ENCODE data around the gene CAMK2D.

The CAMK2D gene

DNA sequence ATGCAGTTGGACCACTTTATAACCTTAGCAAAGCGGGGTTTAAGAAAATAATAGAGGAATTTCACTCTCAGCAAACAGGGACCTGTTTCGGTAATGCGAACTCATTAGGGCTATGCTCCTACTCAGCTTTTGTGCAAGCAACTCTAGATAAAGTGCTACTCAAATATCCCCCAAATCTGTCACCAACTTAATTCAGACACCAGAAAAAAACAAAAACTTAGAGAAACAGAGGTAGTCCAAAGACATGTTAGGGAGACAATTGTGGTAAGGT, 123.0 kb downstream of the CAMK2D start:
- no peak overlapping the region for H3K4me3 ChIP-seq (ENCODE audit: low read depth, low read length)
- H3K27ac ChIP-seq (ENCODE audit: low read depth, low read length) = no peak overlapping the region
- 0 out of 2 replicates have a peak, but pooled peaks cover 11% of the 10 kb centered on the region for H3K4me1 ChIP-seq (ENCODE audit: control insufficient read depth, insufficient read depth, low read length)

GRCh38 chr4:113637823-113638561, 123.5 kb downstream of the CAMK2D start:
- H3K27ac ChIP-seq (ENCODE audit: low read depth, low read length) = no peak overlapping the region
- H3K9ac ChIP-seq (ENCODE audit: low read depth, low read length) = no peak overlapping the region
- no peak overlapping the region for H3K4me3 ChIP-seq (ENCODE audit: low read depth, low read length)

More for the DNA sequence above, 123.0 kb downstream of the CAMK2D start:
- no peak overlapping the region for H3K9ac ChIP-seq (ENCODE audit: low read depth, low read length)
- no peaks in the 10 kb centered on the region for H3K36me3 ChIP-seq (ENCODE audit: control insufficient read depth, insufficient read depth, low read length)
- no peaks in the 10 kb centered on the region for H3K9me3 ChIP-seq (ENCODE audit: control insufficient read depth, insufficient read depth, low read length)
- H3K27me3 ChIP-seq (ENCODE audit: control insufficient read depth, insufficient read depth, low read length) = no peaks in the 10 kb centered on the region

GRCh38 chr4:113637363-113637762, 124.2 kb downstream of the CAMK2D start:
- Histone ChIP-seq H3K36me3 (ENCODE audit: control insufficient read depth, insufficient read depth, low read length) (no peaks in the 10 kb centered on the region), H3K27ac (ENCODE audit: low read depth, low read length) (no peak overlapping the region), H3K4me3 (ENCODE audit: low read depth, low read length) (no peak overlapping the region), H3K4me1 (ENCODE audit: control insufficient read depth, insufficient read depth, low read length) (0 out of 2 replicates have a peak, but pooled peaks cover 11% of the 10 kb centered on the region), H3K9me3 (ENCODE audit: control insufficient read depth, insufficient read depth, low read length) (no peaks in the 10 kb centered on the region), H3K9ac (ENCODE audit: low read depth, low read length) (no peak overlapping the region), H3K27me3 (ENCODE audit: control insufficient read depth, insufficient read depth, low read length) (no peaks in the 10 kb centered on the region)

More at GRCh38 chr4:113637823-113638561, 123.5 kb downstream of the CAMK2D start:
- Histone ChIP-seq H3K4me1 (ENCODE audit: control insufficient read depth, insufficient read depth, low read length) (0 out of 2 replicates have a peak, but pooled peaks cover 11% of the 10 kb centered on the region), H3K27me3 (ENCODE audit: control insufficient read depth, insufficient read depth, low read length) (no peaks in the 10 kb centered on the region), H3K9me3 (ENCODE audit: control insufficient read depth, insufficient read depth, low read length) (no peaks in the 10 kb centered on the region), H3K36me3 (ENCODE audit: control insufficient read depth, insufficient read depth, low read length) (no peaks in the 10 kb centered on the region)

GRCh38 chr4:113636877-113637276, 124.7 kb downstream of the CAMK2D start:
- H3K4me3 ChIP-seq (ENCODE audit: low read depth, low read length) = no peak overlapping the region
- no peaks in the 10 kb centered on the region for H3K27me3 ChIP-seq (ENCODE audit: control insufficient read depth, insufficient read depth, low read length)
- H3K36me3 ChIP-seq (ENCODE audit: control insufficient read depth, insufficient read depth, low read length) = no peaks in the 10 kb centered on the region
- no peaks in the 10 kb centered on the region for H3K9me3 ChIP-seq (ENCODE audit: control insufficient read depth, insufficient read depth, low read length)
- H3K9ac ChIP-seq (ENCODE audit: low read depth, low read length) = no peak overlapping the region
- 0 out of 2 replicates have a peak, but pooled peaks cover 11% of the 10 kb centered on the region for H3K4me1 ChIP-seq (ENCODE audit: control insufficient read depth, insufficient read depth, low read length)
- H3K27ac ChIP-seq (ENCODE audit: low read depth, low read length) = no peak overlapping the region

- Histone ChIP-seq H3K9ac (ENCODE audit: low read depth, low read length) (no peak overlapping the region), H3K4me3 (ENCODE audit: low read depth, low read length) (no peak overlapping the region), H3K9me3 (ENCODE audit: control insufficient read depth, insufficient read depth, low read length) (no peaks in the 10 kb centered on the region), H3K27me3 (ENCODE audit: control insufficient read depth, insufficient read depth, low read length) (no peaks in the 10 kb centered on the region), H3K4me1 (ENCODE audit: control insufficient read depth, insufficient read depth, low read length) (0 out of 2 replicates have a peak, but pooled peaks cover 11% of the 10 kb centered on the region), H3K27ac (ENCODE audit: low read depth, low read length) (no peak overlapping the region), H3K36me3 (ENCODE audit: control insufficient read depth, insufficient read depth, low read length) (no peaks in the 10 kb centered on the region)
Measured at GRCh38 chr4:113636438-113636818, 125.1 kb downstream of the CAMK2D start.

GRCh38 chr4:113635739-113636437, 125.7 kb downstream of the CAMK2D start:
- Histone ChIP-seq H3K9ac (ENCODE audit: low read depth, low read length) (no peak overlapping the region), H3K9me3 (ENCODE audit: control insufficient read depth, insufficient read depth, low read length) (no peaks in the 10 kb centered on the region), H3K27me3 (ENCODE audit: control insufficient read depth, insufficient read depth, low read length) (no peaks in the 10 kb centered on the region), H3K36me3 (ENCODE audit: control insufficient read depth, insufficient read depth, low read length) (no peaks in the 10 kb centered on the region), H3K27ac (ENCODE audit: low read depth, low read length) (no peak overlapping the region), H3K4me3 (ENCODE audit: low read depth, low read length) (no peak overlapping the region), H3K4me1 (ENCODE audit: control insufficient read depth, insufficient read depth, low read length) (0 out of 2 replicates have a peak, but pooled peaks cover 11% of the 10 kb centered on the region)

DNA sequence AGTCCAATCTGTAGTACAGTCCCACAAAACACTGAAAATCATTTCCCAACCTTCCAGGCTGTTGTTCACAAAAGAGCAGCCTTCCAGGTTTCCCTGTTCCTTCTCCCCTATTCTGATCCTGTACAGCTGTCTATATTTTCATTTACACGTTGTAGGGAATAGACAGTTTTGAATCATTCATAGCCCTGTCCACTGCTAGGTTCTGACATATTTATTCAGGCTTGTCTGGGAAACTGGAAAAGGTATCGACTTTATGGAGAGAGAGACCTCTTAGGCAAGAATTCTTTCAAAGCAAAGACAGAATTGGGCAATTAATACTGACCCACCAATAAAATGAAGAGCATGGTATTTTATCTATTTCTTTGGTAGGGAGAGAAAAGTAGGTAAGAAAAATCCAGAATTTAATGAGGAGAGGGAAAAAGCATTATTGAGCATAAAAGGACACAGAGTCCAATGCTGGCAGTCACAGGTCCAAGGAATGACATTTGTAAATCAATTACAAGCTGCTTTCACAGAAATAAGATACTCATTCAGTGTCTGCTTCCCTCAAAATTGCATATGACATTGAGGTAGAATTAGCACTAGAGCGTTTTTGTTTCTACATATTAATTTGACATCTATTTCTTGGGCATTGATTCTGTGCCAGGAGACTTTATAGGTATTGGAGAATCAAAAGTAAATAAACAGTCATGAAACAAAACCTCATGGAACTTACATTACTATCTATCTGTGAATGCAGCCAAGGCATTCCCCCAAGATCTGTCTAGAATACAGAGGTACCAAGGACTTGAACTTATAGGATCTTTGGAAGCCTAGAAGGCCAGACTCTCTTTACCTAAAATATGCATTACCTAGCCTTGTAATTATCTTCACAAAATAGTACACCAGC, 127.2 kb downstream of the CAMK2D start:
- Histone ChIP-seq H3K27me3 (ENCODE audit: control insufficient read depth, insufficient read depth, low read length) (no peaks in the 10 kb centered on the region), H3K4me1 (ENCODE audit: control insufficient read depth, insufficient read depth, low read length) (0 out of 2 replicates have a peak, but pooled peaks cover 10% of the 10 kb centered on the region), H3K9me3 (ENCODE audit: control insufficient read depth, insufficient read depth, low read length) (no peaks in the 10 kb centered on the region), H3K9ac (ENCODE audit: low read depth, low read length) (no peak overlapping the region), H3K27ac (ENCODE audit: low read depth, low read length) (no peak overlapping the region), H3K36me3 (ENCODE audit: control insufficient read depth, insufficient read depth, low read length) (no peaks in the 10 kb centered on the region), H3K4me3 (ENCODE audit: low read depth, low read length) (no peak overlapping the region)

DNA sequence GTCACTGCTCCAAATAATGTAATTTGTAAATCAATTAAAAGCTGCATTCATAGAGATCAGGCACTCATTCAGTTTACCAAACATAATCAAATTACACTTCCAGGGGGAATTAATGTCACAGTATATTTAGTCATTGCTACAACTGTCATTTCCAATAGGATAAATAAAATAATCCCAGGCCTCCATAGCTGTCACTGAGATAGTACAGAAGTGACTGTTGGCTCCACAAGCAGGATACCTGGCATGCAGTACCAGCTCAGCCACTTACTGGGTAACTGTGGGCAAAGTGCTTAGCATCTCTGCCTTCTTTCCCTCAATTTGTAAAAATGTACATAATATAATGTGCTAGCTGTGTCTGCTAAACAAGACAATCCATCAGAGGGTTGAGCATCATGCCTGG, 128.1 kb downstream of the CAMK2D start:
- 0 out of 2 replicates have a peak, but pooled peaks cover 6% of the 10 kb centered on the region for H3K4me1 ChIP-seq (ENCODE audit: control insufficient read depth, insufficient read depth, low read length)
- H3K27me3 ChIP-seq (ENCODE audit: control insufficient read depth, insufficient read depth, low read length) = no peaks in the 10 kb centered on the region
- H3K4me3 ChIP-seq (ENCODE audit: low read depth, low read length) = no peak overlapping the region
- no peaks in the 10 kb centered on the region for H3K9me3 ChIP-seq (ENCODE audit: control insufficient read depth, insufficient read depth, low read length)
- no peak overlapping the region for H3K9ac ChIP-seq (ENCODE audit: low read depth, low read length)
- no peak overlapping the region for H3K27ac ChIP-seq (ENCODE audit: low read depth, low read length)
- H3K36me3 ChIP-seq (ENCODE audit: control insufficient read depth, insufficient read depth, low read length) = no peaks in the 10 kb centered on the region

DNA sequence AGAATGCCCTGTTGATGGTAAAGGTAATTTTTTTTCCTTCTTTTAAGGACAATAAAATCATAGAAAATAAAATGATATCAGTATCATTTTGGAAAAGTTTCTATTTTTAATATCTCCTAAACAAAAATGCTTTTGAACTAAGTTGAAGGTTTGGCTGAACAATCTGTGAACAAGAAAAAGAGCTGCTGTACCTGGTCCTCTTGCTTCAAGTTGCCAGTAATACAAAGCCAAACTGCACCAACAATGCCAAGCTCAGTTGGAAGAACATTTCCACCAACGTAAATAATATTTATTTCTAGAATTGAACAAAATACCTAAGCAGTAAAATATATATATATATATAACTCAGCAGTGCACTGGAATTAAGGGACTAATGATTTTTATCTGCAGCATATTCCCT, 132.8 kb downstream of the CAMK2D start:
- Histone ChIP-seq H3K4me3 (ENCODE audit: low read depth, low read length) (no peak overlapping the region), H3K27me3 (ENCODE audit: control insufficient read depth, insufficient read depth, low read length) (no peaks in the 10 kb centered on the region), H3K27ac (ENCODE audit: low read depth, low read length) (no peak overlapping the region), H3K36me3 (ENCODE audit: control insufficient read depth, insufficient read depth, low read length) (no peaks in the 10 kb centered on the region), H3K9ac (ENCODE audit: low read depth, low read length) (no peak overlapping the region), H3K4me1 (ENCODE audit: control insufficient read depth, insufficient read depth, low read length) (no peaks in the 10 kb centered on the region), H3K9me3 (ENCODE audit: control insufficient read depth, insufficient read depth, low read length) (no peaks in the 10 kb centered on the region)

- H3K27me3 ChIP-seq (ENCODE audit: control insufficient read depth, insufficient read depth, low read length) = no peaks in the 10 kb centered on the region
- no peaks in the 10 kb centered on the region for H3K4me1 ChIP-seq (ENCODE audit: control insufficient read depth, insufficient read depth, low read length)
Measured at GRCh38 chr4:113627321-113627720, 134.2 kb downstream of the CAMK2D start.

More at GRCh38 chr4:113627321-113627720, 134.2 kb downstream of the CAMK2D start:
- H3K4me3 ChIP-seq (ENCODE audit: low read depth, low read length) = no peak overlapping the region
- no peaks in the 10 kb centered on the region for H3K36me3 ChIP-seq (ENCODE audit: control insufficient read depth, insufficient read depth, low read length)
- no peak overlapping the region for H3K9ac ChIP-seq (ENCODE audit: low read depth, low read length)
- no peaks in the 10 kb centered on the region for H3K9me3 ChIP-seq (ENCODE audit: control insufficient read depth, insufficient read depth, low read length)
- no peak overlapping the region for H3K27ac ChIP-seq (ENCODE audit: low read depth, low read length)
